Limb (tissue), 2 donors: ENCODE measurements around the gene PALD1.
"Not testable (repeated sequence)": the region's sequence is repeated elsewhere in the genome, so short reads cannot be mapped to it uniquely, and the experiment has no call there.

ENCODE experiments used
- DNase-seq, 2 donors: peaks; one replicate each; pipeline ENCODE4 v3.0.0-alpha.2; 2016; ENCODE audit errors: extremely low spot score in 2 of 2

The PALD1 gene

DNA sequence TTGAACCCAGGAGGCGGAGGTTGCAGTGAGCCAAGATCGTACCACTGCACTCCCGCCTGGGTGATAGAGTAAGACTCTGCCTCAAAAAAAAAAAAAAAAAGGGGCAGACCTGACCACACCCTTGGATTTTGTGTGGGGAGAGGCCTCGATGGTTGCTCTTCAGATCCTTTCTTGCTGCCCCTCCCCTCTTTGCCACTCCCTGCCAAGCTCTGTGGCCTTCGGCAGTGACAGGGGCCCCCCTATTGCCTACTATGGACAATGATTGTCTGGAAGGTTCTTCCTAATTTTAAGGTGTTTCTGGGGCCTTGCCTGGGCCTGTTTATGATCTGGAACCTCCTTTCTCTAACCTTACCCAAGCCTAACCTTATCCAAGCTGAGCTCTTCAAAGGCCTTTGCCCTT lies 123.2 kb downstream of the PALD1 start:
- DNase-seq = no peak

DNA sequence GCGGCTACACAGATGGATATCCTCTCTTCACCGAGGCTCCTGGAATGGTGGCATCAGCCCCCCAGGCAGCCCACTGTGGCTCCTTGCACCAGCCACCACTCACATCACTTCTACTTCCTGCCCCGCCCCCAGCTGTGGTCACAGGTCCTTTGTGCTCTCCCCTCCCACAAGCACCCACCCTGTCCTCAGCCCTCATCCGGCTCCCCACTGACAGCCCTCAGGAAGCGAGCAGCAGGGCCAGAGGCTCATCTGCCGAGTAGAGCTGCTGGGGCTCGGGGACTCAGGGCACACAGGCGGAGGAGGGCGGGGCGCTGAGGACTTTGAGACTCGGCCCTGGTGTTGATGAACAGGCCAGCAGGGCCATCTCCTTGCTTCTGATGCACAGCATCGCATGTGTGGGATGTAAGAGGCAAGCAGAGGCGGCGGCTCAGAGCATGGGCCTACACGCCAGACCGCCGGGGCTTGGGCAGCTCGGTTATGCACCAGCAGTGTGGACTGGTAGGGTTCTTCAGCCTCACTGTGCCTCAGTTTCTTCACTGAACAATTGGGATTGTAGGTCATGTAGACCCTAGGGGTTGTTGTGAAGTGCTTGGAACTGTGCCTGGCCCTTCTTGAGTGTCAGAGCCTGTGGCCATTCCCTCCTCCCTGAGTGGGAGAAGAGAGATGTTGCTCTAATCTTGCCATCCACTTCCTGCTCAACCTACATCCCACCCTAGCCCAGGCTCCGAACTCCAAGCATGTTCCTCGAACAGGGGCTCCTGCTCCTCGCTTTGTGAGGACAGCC lies 124.3 kb downstream of the PALD1 start, which contains the start of gene PRF1:
PRF1 (minus strand) TSS at position 77 of the 784 bp plus-strand sequence. CDS start 1,839 bp downstream, outside the sequence.
- no peak for DNase-seq

DNA sequence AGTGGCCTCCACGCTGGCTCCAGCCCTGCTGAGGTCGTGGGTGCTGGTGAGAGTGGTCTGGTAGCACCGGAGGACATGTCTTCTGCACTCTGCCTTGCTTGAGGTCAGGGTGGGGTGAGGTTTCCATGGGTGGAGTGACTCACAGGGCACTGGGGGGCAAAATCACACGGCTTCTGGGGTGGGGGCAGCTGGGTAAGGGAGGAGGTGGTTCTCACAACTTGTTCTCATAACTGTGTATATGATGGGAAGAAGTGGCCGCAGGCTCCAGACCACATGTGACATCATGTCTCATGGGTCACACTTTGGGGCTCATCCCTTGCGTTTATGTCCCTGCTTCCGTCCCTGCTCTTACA lies 124.9 kb downstream of the PALD1 start:
- DNase-seq = no peak

DNA sequence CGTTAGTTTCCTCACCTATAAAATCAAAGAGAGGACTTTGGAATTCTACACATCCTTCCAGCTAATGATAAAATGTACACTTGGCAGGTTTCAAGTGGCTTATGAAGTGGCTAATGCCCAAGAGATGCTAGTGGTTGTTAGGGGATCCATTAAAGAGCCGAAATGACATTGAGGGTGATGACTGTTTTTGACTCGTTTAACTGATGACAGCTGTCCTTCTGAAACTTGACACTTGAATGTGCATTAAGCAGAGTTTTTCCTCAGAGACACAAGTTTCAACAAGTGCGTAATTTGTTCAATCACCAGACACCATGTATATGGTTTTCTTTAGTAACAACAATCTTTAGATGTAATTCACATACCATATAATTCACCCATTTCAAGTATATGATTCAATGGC lies 125.5 kb downstream of the PALD1 start:
- DNase-seq = no peak

DNA sequence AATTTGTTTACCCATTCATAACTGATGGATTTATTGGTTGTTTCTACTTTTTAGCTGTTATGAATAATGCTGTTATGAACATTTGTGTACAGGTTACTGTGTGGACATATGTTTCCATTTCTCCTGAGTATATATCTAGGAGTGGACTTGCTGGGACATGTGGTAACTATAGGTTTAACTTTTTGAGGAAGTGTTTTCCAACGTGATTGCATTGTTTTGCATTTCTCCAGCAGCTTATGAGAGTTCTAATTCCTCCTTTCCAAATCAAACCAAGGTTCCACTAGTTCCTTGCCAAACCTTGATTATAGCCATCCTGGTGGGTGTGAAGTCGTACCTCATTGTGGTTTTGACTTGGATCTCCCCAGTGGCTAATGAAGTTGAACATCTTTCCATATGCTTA lies 126.6 kb downstream of the PALD1 start:
- DNase-seq = no peak

DNA sequence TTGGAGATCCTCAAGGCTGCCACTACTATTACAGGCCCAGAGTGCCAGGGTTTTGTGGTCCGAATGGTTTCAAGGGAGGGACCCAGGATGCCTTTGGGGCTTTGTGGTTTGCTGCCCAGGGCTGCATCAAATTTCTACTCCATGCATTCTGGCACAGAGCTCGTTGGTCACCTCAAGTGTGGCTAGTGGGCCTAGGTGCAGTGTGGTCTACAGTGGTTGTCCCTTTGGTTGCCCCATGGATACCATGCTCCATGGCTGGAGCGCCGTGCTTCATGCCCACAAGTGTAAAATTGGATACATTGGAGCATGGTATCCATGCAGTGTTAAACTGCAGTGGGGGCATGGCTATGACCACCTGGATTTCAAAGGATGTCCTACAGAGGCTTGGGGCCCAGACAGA lies 129.4 kb downstream of the PALD1 start:
- DNase-seq = no peak

DNA sequence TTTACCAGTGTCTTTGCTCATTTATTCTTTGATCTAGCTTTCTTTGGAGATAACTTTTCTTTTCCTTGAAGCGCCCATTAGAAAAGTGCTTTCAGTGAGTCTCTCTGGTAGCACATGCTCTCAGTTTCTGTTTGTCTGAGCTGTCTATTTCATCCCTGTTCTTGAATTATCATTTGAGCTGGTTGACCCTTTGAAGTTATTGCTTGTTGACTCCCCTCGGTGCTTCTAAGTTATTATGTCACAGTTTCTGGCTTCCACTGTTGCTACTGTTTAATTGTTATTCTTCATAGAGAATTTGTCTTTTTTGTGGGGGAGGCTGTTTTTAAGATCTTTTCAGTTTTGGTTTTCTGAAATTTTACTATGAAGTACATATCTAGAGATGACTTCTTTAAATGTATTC lies 135.4 kb downstream of the PALD1 start:
- no peak for DNase-seq

DNA sequence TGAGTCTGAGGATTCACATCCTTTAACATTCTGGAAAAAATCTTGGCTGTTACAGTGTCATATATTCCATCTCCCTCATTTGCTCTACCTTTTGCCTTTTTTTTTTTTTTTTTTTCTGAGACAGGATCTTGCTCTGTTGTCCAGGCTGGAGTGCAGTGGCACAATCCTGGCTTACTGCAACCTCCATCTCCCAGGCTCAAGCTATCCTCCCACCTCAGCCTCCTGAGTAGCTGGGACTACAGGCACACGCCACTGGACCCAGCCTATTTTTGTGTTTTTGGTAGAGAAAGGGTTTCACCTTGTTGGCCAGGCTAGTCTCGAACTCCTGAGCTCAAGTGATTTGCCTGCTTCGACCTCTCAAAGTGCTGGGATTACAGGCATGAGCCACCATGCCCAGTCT lies 135.8 kb downstream of the PALD1 start:
- not testable (repeated sequence) for DNase-seq

DNA sequence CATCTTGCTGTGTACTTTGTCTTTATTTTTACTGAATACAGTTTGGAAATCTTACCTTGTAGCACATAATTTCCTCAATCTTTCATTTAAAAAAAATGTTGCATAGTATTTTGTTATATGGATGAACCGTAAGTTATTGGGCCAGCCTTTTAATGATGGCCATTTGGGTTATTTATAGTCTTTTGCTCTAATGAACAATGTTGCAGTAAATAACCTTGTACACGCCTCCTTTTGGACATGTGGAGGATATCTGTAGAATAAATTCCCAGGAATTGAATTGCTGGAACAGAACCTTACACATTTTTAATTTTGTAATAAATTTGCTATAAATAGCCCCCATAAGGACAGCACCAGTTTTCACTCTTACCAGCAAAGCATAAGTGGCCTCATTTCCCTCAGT lies 136.6 kb downstream of the PALD1 start:
- no peak for DNase-seq

DNA sequence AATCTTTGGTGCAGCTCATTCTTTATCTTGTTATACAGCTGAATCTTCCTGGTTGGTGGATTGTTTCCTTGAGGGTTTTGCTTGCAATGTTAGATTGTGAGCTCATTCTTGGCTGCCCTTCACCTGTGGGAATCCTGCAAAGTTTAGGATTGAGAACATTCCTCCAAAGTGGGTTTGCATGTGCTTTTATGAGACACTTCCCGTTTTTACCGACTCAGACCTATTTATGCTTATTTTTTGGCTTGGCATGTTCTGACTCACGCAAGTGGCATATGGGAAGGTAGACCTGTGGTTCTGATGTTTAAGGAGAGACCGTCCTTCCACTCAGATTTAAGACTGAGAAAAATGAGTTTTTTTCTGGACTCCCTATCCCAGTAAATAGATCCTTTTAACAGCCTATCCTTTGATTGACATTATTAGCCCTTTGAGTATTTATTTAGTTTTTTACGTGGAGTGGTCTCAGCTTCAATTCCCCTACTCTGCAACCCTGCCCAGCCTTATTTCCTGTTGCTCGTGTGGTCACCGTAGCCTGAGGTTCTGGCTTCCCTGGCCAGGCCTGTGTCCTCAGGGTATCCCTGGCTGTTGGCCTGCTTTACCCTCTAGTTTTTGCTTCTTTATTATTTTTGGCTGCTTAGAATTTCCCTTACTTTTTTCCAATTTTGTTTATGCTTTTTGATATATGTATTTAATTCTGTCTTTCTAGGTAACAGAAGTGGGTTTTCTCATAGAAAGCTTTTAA lies 137.4 kb downstream of the PALD1 start:
- no peak for DNase-seq

DNA sequence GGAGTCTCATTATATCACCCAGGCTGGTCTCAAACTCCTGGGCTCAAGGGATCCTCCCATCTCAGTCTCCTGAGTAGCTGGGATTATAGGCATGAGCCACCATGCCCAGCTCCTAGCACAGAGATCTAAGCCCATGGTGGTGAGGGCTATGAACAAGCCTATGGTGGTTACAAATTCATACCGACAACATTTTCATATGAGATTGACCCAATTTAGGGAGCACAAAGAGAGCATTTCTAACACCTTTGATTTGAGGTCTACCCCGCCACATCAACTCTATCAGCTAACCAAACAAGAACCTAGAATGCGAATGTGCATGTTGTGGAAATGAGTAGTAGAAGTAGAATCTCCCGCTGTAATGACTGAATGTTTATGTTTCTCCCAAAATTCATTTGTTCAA lies 138.2 kb downstream of the PALD1 start:
- no peak for DNase-seq
